H9 (cell line): ENCODE results near the gene CCR4. TPM values are rescaled to one million over a fixed set of nuclear protein-coding genes. Genes with fewer than 3 reads are reported as not detected.

ENCODE experiments used
- DNase-seq: peaks from one replicate; pipeline ENCODE4 v3.0.0-alpha.2; 2017
- H2AFZ ChIP-seq: one replicate; pipeline ENCODE4 v1.6.1; 2013; ENCODE audit warnings: mild to moderate bottlenecking, low read length, control low read depth, moderate library complexity
- H2AK5ac ChIP-seq: 2 replicates; pipeline ENCODE4 v1.6.1; 2013; ENCODE audit warnings: low read length, control low read depth, mixed read lengths; ENCODE audit not compliant: insufficient read length
- H2BK120ac ChIP-seq: one replicate; pipeline ENCODE4 v1.6.1; 2013; ENCODE audit warnings: low read depth, mild to moderate bottlenecking, low read length, control low read depth, inconsistent platforms; ENCODE audit not compliant: poor library complexity, severe bottlenecking
- H2BK12ac ChIP-seq: 2 replicates; pipeline ENCODE4 v1.6.1; 2013; ENCODE audit warnings: low read length, control low read depth, mixed read lengths, low read depth; ENCODE audit not compliant: insufficient read length
- H2BK15ac ChIP-seq: 2 replicates; pipeline ENCODE4 v1.6.1; 2013; ENCODE audit warnings: low read depth, low read length, control low read depth
- H2BK20ac ChIP-seq: one replicate; pipeline ENCODE4 v1.6.1; 2013; ENCODE audit warnings: low read depth, mild to moderate bottlenecking, low read length, control low read depth, inconsistent platforms; ENCODE audit not compliant: poor library complexity, severe bottlenecking
- H2BK5ac ChIP-seq: 2 replicates; pipeline ENCODE4 v1.6.1; 2013; ENCODE audit warnings: low read length, control low read depth, mixed read lengths; ENCODE audit not compliant: insufficient read length
- H3K14ac ChIP-seq: 2 replicates; pipeline ENCODE4 v1.6.1; 2013; ENCODE audit warnings: low read length, control low read depth; ENCODE audit not compliant: insufficient read depth
- H3K18ac ChIP-seq: 2 replicates; pipeline ENCODE4 v1.6.1; 2013; ENCODE audit warnings: low read depth, mild to moderate bottlenecking, mixed read lengths, low read length, control low read depth; ENCODE audit not compliant: insufficient read length
- H3K23ac ChIP-seq: 2 replicates; pipeline ENCODE4 v1.6.1; 2013; ENCODE audit warnings: low read length, control low read depth, mixed read lengths, low read depth; ENCODE audit not compliant: insufficient read length
- H3K23me2 ChIP-seq: 2 replicates; pipeline ENCODE4 v1.6.1; 2013; ENCODE audit warnings: low read depth, mild to moderate bottlenecking, mixed read lengths, low read length, control low read depth; ENCODE audit not compliant: insufficient read length, poor library complexity, severe bottlenecking
- H3K27ac ChIP-seq: 2 replicates; pipeline ENCODE4 v1.5.1; 2013; ENCODE audit warnings: low read length, control low read depth, mixed read lengths, low read depth; ENCODE audit not compliant: insufficient read length
- H3K27me3 ChIP-seq: 2 replicates; pipeline ENCODE4 v1.6.1; 2013; ENCODE audit warnings: low read length, control low read depth, inconsistent platforms; ENCODE audit not compliant: insufficient read depth
- H3K4ac ChIP-seq: 2 replicates; pipeline ENCODE4 v1.6.1; 2013; ENCODE audit warnings: low read depth, mild to moderate bottlenecking, control low read depth, inconsistent platforms, low read length, moderate library complexity
- H3K4me1 ChIP-seq: 2 replicates; pipeline ENCODE4 v1.6.1; 2013; ENCODE audit warnings: low read length, control low read depth, inconsistent platforms; ENCODE audit not compliant: insufficient read depth
- H3K4me2 ChIP-seq: 2 replicates; pipeline ENCODE4 v1.6.1; 2013; ENCODE audit warnings: low read length, control low read depth, mixed read lengths; ENCODE audit not compliant: insufficient read length, insufficient read depth
- H3K56ac ChIP-seq: 2 replicates; pipeline ENCODE4 v1.6.1; 2013; ENCODE audit warnings: low read depth, mild to moderate bottlenecking, mixed read lengths, low read length, control low read depth; ENCODE audit not compliant: insufficient read length
- H3K79me1 ChIP-seq: 2 replicates; pipeline ENCODE4 v1.6.1; 2013; ENCODE audit warnings: low read depth, mild to moderate bottlenecking, moderate library complexity, low read length, control low read depth, inconsistent platforms; ENCODE audit not compliant: insufficient read depth, poor library complexity, severe bottlenecking
- H3K79me2 ChIP-seq: 2 replicates; pipeline ENCODE4 v1.6.1; 2013; ENCODE audit warnings: low read length, control low read depth, inconsistent platforms; ENCODE audit not compliant: insufficient read depth
- H3K9ac ChIP-seq: 2 replicates; pipeline ENCODE4 v1.6.1; 2013; ENCODE audit warnings: low read length, control low read depth, mixed read lengths; ENCODE audit not compliant: insufficient read length; ENCODE audit errors: extremely low read depth
- H3K9me3 ChIP-seq: one replicate; pipeline ENCODE4 v1.6.1; 2013; ENCODE audit warnings: low read depth, low read length, inconsistent platforms; ENCODE audit not compliant: control insufficient read depth
- H3T11ph ChIP-seq: one replicate; pipeline ENCODE4 v1.6.1; 2013; ENCODE audit warnings: mild to moderate bottlenecking, low read length, control low read depth, inconsistent platforms
- H4K20me1 ChIP-seq: one replicate; pipeline ENCODE4 v1.6.1; 2013; ENCODE audit not compliant: control insufficient read depth, insufficient read length, insufficient read depth
- H4K5ac ChIP-seq: 2 replicates; pipeline ENCODE4 v1.6.1; 2013; ENCODE audit warnings: low read depth, mild to moderate bottlenecking, mixed read lengths, low read length, control low read depth; ENCODE audit not compliant: insufficient read length
- H4K8ac ChIP-seq: replicated peaks from 2 replicates; pipeline ENCODE4 v1.6.1; 2013; ENCODE audit warnings: low read length, control low read depth, mixed read lengths, low read depth; ENCODE audit not compliant: insufficient read length
- H4K91ac ChIP-seq: 2 replicates; pipeline ENCODE4 v1.6.1; 2013; ENCODE audit warnings: low read depth, mild to moderate bottlenecking, moderate library complexity, mixed read lengths, low read length, control low read depth; ENCODE audit not compliant: insufficient read length
- H3K27ac Mint-ChIP-seq, 3 experiments: 2 replicates in 2 of 3; 3 replicates in 1 of 3; pipeline ENCODE4 v1.8.0; 2020 to 2021; ENCODE audit warnings: mixed read lengths in 3 of 3, mild to moderate bottlenecking in 1 of 3, moderate library complexity in 1 of 3
- H3K27me3 Mint-ChIP-seq: 2 replicates; pipeline ENCODE4 v1.8.0; 2021; ENCODE audit warnings: low read depth, mild to moderate bottlenecking, moderate library complexity, mixed read lengths
- H3K36me3 Mint-ChIP-seq, 3 experiments: 2 replicates in 2 of 3; 3 replicates in 1 of 3; pipeline ENCODE4 v1.8.0; 2020 to 2021; ENCODE audit warnings: low read depth in 3 of 3, mixed read lengths in 3 of 3; ENCODE audit not compliant: insufficient read depth in 1 of 3
- H3K4me1 Mint-ChIP-seq, 2 experiments: 2 replicates each; pipeline ENCODE4 v1.8.0; 2020; ENCODE audit warnings: mixed read lengths in 2 of 2
- H3K4me3 Mint-ChIP-seq, 2 experiments: 2 replicates in 1 of 2; 3 replicates in 1 of 2; pipeline ENCODE4 v1.8.0; 2020 to 2021; ENCODE audit warnings: mild to moderate bottlenecking in 2 of 2, mixed read lengths in 2 of 2, moderate library complexity in 1 of 2
- H3K9me3 Mint-ChIP-seq, 2 experiments: 2 replicates in 1 of 2; 3 replicates in 1 of 2; pipeline ENCODE4 v1.8.0; 2020; ENCODE audit warnings: mild to moderate bottlenecking in 2 of 2, mixed read lengths in 2 of 2, moderate library complexity in 1 of 2
- CTCF ChIP-seq: fragments of 200-600 bp; sonication (generic); conservative IDR thresholded peaks from 3 replicates; pipeline ENCODE4 v1.8.0; 2021; ENCODE audit warnings: antibody characterized with exemption, mild to moderate bottlenecking
- WGBS: extraction: QIAGEN DNeasy Blood & Tissue Kit; methylation state at CpG from one replicate; pipeline ENCODE4 v1.1.7; 2013; ENCODE audit warnings: missing lambda C conversion rate, low lambda C conversion rate, mixed read lengths; ENCODE audit not compliant: insufficient read length; ENCODE audit errors: extremely low coverage; 5-methylcytosine and 5-hydroxymethylcytosine counted together
- total RNA-seq: library from RNA; stranded (reverse); gene quantifications from 2 replicates; pipeline ENCODE4 v1.2.1, GENCODE V29; 2021

The CCR4 gene
- total RNA-seq, 1 experiment from 2014 or later: 0.07 TPM

GRCh38 chr3:32952369-32953077 lies 1.1 kb downstream of the CCR4 start:
- no peak overlapping the region for H2BK5ac ChIP-seq
- DNase-seq: no peak
- H3K27me3 ChIP-seq: no peaks in the 10 kb centered on the region
- H3K79me2 ChIP-seq: no peaks in the 10 kb centered on the region
- H3K4me1 ChIP-seq: no peaks in the 10 kb centered on the region
- no peak for TF ChIP-seq CTCF
- no peaks in the 10 kb centered on the region for H3K36me3 Mint-ChIP-seq
- no peak overlapping the region for H3K4ac ChIP-seq
- no peak overlapping the region for H2BK20ac ChIP-seq
- H3K56ac ChIP-seq: no peak overlapping the region
- H4K91ac ChIP-seq: no peak overlapping the region
- no peak overlapping the region for H2AK5ac ChIP-seq
- H4K5ac ChIP-seq: no peak overlapping the region
- H2BK12ac ChIP-seq: no peak overlapping the region
- peaks cover 0 to 2% of the 10 kb centered on the region in 2 experiments; a peak in 1 of 4 replicates for H3K4me1 Mint-ChIP-seq
- 100% methylated on average over 2 of the region's 11 CpGs for WGBS
- peaks cover 8% of the 10 kb centered on the region for H3K27me3 Mint-ChIP-seq
- no peak overlapping the region for H3T11ph ChIP-seq
- no peak overlapping the region for H2BK15ac ChIP-seq
- H3K4me3 Mint-ChIP-seq: no peak overlapping the region
- no peak overlapping the region for H2BK120ac ChIP-seq
- H2AFZ ChIP-seq: no peak overlapping the region
- no peak overlapping the region; a peak in 1 of 7 replicates for H3K27ac Mint-ChIP-seq
- H3K9ac ChIP-seq: no peak overlapping the region
- H4K8ac ChIP-seq: no peak overlapping the region
- no peaks in the 10 kb centered on the region for H3K79me1 ChIP-seq
- H3K4me2 ChIP-seq: no peak overlapping the region
- H4K20me1 ChIP-seq: no peaks in the 10 kb centered on the region
- H3K23ac ChIP-seq: no peak overlapping the region
- H3K14ac ChIP-seq: no peak overlapping the region
- H3K9me3 ChIP-seq: no peaks in the 10 kb centered on the region
- H3K27ac ChIP-seq: no peak overlapping the region
- no peaks in the 10 kb centered on the region for H3K9me3 Mint-ChIP-seq
- no peak overlapping the region for H3K18ac ChIP-seq
- no peaks in the 10 kb centered on the region for H3K23me2 ChIP-seq
